ENCODE results near the gene MUC4. TPM values are rescaled to one million over a fixed set of nuclear protein-coding genes. Genes with fewer than 3 reads are reported as not detected.

Gene MUC4
- total RNA-seq, 1 donor from 2014 or later = not detected

- Mint-ChIP-seq H3K9me3 (peaks cover 6% of the 10 kb centered on the region), H3K27ac (no peak overlapping the region), H3K4me1 (no peaks in the 10 kb centered on the region), H3K27me3 (ENCODE audit: insufficient read depth, low read depth) (no peaks in the 10 kb centered on the region), H3K4me3 (no peak overlapping the region), H3K36me3 (no peaks in the 10 kb centered on the region)
- Histone ChIP-seq H3K27ac (no peak overlapping the region), H3K9ac (no peak overlapping the region), H3K27me3 (no peaks in the 10 kb centered on the region), H3K4me3 (no peak overlapping the region), H3K36me3 (no peaks in the 10 kb centered on the region), H3K9me3 (ENCODE audit: low read depth) (no peaks in the 10 kb centered on the region), H3K4me2 (no peak overlapping the region), H3K79me2 (ENCODE audit: low read depth) (no peaks in the 10 kb centered on the region), H3K4me1 (no peaks in the 10 kb centered on the region), H4K20me1 (ENCODE audit: low read depth) (no peaks in the 10 kb centered on the region), H3F3A (ENCODE audit: low read depth) (no peaks in the 10 kb centered on the region), H2AFZ (replicated peaks) (no peak overlapping the region)
- TF ChIP-seq, protein P1, sequence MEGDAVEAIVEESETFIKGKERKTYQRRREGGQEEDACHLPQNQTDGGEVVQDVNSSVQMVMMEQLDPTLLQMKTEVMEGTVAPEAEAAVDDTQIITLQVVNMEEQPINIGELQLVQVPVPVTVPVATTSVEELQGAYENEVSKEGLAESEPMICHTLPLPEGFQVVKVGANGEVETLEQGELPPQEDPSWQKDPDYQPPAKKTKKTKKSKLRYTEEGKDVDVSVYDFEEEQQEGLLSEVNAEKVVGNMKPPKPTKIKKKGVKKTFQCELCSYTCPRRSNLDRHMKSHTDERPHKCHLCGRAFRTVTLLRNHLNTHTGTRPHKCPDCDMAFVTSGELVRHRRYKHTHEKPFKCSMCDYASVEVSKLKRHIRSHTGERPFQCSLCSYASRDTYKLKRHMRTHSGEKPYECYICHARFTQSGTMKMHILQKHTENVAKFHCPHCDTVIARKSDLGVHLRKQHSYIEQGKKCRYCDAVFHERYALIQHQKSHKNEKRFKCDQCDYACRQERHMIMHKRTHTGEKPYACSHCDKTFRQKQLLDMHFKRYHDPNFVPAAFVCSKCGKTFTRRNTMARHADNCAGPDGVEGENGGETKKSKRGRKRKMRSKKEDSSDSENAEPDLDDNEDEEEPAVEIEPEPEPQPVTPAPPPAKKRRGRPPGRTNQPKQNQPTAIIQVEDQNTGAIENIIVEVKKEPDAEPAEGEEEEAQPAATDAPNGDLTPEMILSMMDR (IDR thresholded peaks at IDR 0.05) = no peak
- TF ChIP-seq EZH2 (IDR thresholded peaks at IDR 0.05) (no peak), EZH2phosphoT487 (IDR thresholded peaks at IDR 0.05) (no peak)
- no peak for DNase-seq (ENCODE audit: low spot score)
These were observed 42.2 kb downstream of the MUC4 start for GRCh38 chr3:195769551-195769950.

DNA sequence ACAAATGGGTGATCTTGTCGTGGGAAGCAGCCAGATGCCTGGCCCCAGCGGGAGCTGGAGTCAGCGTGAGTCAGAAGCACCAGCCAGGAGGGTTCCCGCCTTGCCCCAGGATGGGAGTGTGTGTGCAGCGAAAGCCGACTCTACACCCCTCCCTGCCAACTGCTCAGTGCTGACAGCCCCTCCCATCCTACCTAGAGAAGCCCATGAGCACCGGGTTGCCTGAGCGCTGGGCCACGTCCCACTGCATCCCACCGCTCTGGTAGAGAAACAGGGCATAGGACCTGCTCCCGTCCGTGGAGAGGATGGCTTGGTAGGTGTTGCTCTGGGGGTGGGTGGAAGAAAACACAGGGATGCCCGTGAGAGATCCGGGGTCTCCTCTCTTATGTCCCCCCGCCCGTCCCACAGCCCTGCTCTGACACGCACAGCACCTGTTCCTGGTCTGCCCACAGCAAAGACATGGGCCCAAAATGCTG lies 42.9 kb downstream of the MUC4 start:
- Mint-ChIP-seq H3K4me1 (no peaks in the 10 kb centered on the region), H3K27ac (no peak overlapping the region), H3K9me3 (peaks cover 6% of the 10 kb centered on the region), H3K4me3 (no peak overlapping the region), H3K27me3 (ENCODE audit: insufficient read depth, low read depth) (no peaks in the 10 kb centered on the region), H3K36me3 (no peaks in the 10 kb centered on the region)
- Histone ChIP-seq H3F3A (ENCODE audit: low read depth) (no peaks in the 10 kb centered on the region), H4K20me1 (ENCODE audit: low read depth) (no peaks in the 10 kb centered on the region), H3K4me1 (no peaks in the 10 kb centered on the region), H3K9ac (no peak overlapping the region), H3K36me3 (no peaks in the 10 kb centered on the region), H3K4me3 (no peak overlapping the region), H3K27ac (no peak overlapping the region), H3K4me2 (no peak overlapping the region), H3K27me3 (no peaks in the 10 kb centered on the region), H2AFZ (replicated peaks) (no peak overlapping the region), H3K9me3 (ENCODE audit: low read depth) (no peaks in the 10 kb centered on the region), H3K79me2 (ENCODE audit: low read depth) (no peaks in the 10 kb centered on the region)
- no peak for DNase-seq (ENCODE audit: low spot score)
- TF ChIP-seq EZH2phosphoT487 (IDR thresholded peaks at IDR 0.05) = no peak
- TF ChIP-seq EZH2 (IDR thresholded peaks at IDR 0.05) = no peak
- TF ChIP-seq, protein P1 (IDR thresholded peaks at IDR 0.05) = no peak

GRCh38 chr3:195768414-195768813 lies 43.3 kb downstream of the MUC4 start:
- Mint-ChIP-seq H3K9me3 (peaks cover 6% of the 10 kb centered on the region), H3K36me3 (no peaks in the 10 kb centered on the region), H3K27me3 (ENCODE audit: insufficient read depth, low read depth) (peaks cover 2% of the 10 kb centered on the region), H3K4me3 (no peak overlapping the region), H3K4me1 (no peaks in the 10 kb centered on the region), H3K27ac (no peak overlapping the region)
- Histone ChIP-seq H3K79me2 (ENCODE audit: low read depth) (no peaks in the 10 kb centered on the region), H2AFZ (replicated peaks) (no peak overlapping the region), H3K27me3 (no peaks in the 10 kb centered on the region), H4K20me1 (ENCODE audit: low read depth) (no peaks in the 10 kb centered on the region), H3K4me3 (no peak overlapping the region), H3K9me3 (ENCODE audit: low read depth) (no peaks in the 10 kb centered on the region), H3K36me3 (no peaks in the 10 kb centered on the region), H3F3A (ENCODE audit: low read depth) (no peaks in the 10 kb centered on the region), H3K27ac (no peak overlapping the region), H3K9ac (no peak overlapping the region), H3K4me1 (no peaks in the 10 kb centered on the region), H3K4me2 (no peak overlapping the region)
- TF ChIP-seq EZH2phosphoT487 (IDR thresholded peaks at IDR 0.05) = no peak
- TF ChIP-seq, protein P1 (IDR thresholded peaks at IDR 0.05) = no peak
- DNase-seq (ENCODE audit: low spot score) = no peak

All from neural progenitor cell (in vitro differentiated cells).